H9 (cell line): Measurements from ENCODE around the gene LAMA3. TPM values are rescaled to one million over a fixed set of nuclear protein-coding genes. Genes with fewer than 3 reads are reported as not detected.

Source experiments
- DNase-seq: peaks from one replicate; pipeline ENCODE4 v3.0.0-alpha.2; 2017
- H2AFZ ChIP-seq: one replicate; pipeline ENCODE4 v1.6.1; 2013; ENCODE audit warnings: mild to moderate bottlenecking, low read length, control low read depth, moderate library complexity
- H2AK5ac ChIP-seq: 2 replicates; pipeline ENCODE4 v1.6.1; 2013; ENCODE audit warnings: low read length, control low read depth, mixed read lengths; ENCODE audit not compliant: insufficient read length
- H2BK120ac ChIP-seq: one replicate; pipeline ENCODE4 v1.6.1; 2013; ENCODE audit warnings: low read depth, mild to moderate bottlenecking, low read length, control low read depth, inconsistent platforms; ENCODE audit not compliant: poor library complexity, severe bottlenecking
- H2BK12ac ChIP-seq: 2 replicates; pipeline ENCODE4 v1.6.1; 2013; ENCODE audit warnings: low read length, control low read depth, mixed read lengths, low read depth; ENCODE audit not compliant: insufficient read length
- H2BK15ac ChIP-seq: 2 replicates; pipeline ENCODE4 v1.6.1; 2013; ENCODE audit warnings: low read depth, low read length, control low read depth
- H2BK20ac ChIP-seq: one replicate; pipeline ENCODE4 v1.6.1; 2013; ENCODE audit warnings: low read depth, mild to moderate bottlenecking, low read length, control low read depth, inconsistent platforms; ENCODE audit not compliant: poor library complexity, severe bottlenecking
- H2BK5ac ChIP-seq: 2 replicates; pipeline ENCODE4 v1.6.1; 2013; ENCODE audit warnings: low read length, control low read depth, mixed read lengths; ENCODE audit not compliant: insufficient read length
- H3K14ac ChIP-seq: 2 replicates; pipeline ENCODE4 v1.6.1; 2013; ENCODE audit warnings: low read length, control low read depth; ENCODE audit not compliant: insufficient read depth
- H3K18ac ChIP-seq: 2 replicates; pipeline ENCODE4 v1.6.1; 2013; ENCODE audit warnings: low read depth, mild to moderate bottlenecking, mixed read lengths, low read length, control low read depth; ENCODE audit not compliant: insufficient read length
- H3K23ac ChIP-seq: 2 replicates; pipeline ENCODE4 v1.6.1; 2013; ENCODE audit warnings: low read length, control low read depth, mixed read lengths, low read depth; ENCODE audit not compliant: insufficient read length
- H3K23me2 ChIP-seq: 2 replicates; pipeline ENCODE4 v1.6.1; 2013; ENCODE audit warnings: low read depth, mild to moderate bottlenecking, mixed read lengths, low read length, control low read depth; ENCODE audit not compliant: insufficient read length, poor library complexity, severe bottlenecking
- H3K27ac ChIP-seq: 2 replicates; pipeline ENCODE4 v1.5.1; 2013; ENCODE audit warnings: low read length, control low read depth, mixed read lengths, low read depth; ENCODE audit not compliant: insufficient read length
- H3K27me3 ChIP-seq: 2 replicates; pipeline ENCODE4 v1.6.1; 2013; ENCODE audit warnings: low read length, control low read depth, inconsistent platforms; ENCODE audit not compliant: insufficient read depth
- H3K4ac ChIP-seq: 2 replicates; pipeline ENCODE4 v1.6.1; 2013; ENCODE audit warnings: low read depth, mild to moderate bottlenecking, control low read depth, inconsistent platforms, low read length, moderate library complexity
- H3K4me1 ChIP-seq: 2 replicates; pipeline ENCODE4 v1.6.1; 2013; ENCODE audit warnings: low read length, control low read depth, inconsistent platforms; ENCODE audit not compliant: insufficient read depth
- H3K4me2 ChIP-seq: 2 replicates; pipeline ENCODE4 v1.6.1; 2013; ENCODE audit warnings: low read length, control low read depth, mixed read lengths; ENCODE audit not compliant: insufficient read length, insufficient read depth
- H3K56ac ChIP-seq: 2 replicates; pipeline ENCODE4 v1.6.1; 2013; ENCODE audit warnings: low read depth, mild to moderate bottlenecking, mixed read lengths, low read length, control low read depth; ENCODE audit not compliant: insufficient read length
- H3K79me1 ChIP-seq: 2 replicates; pipeline ENCODE4 v1.6.1; 2013; ENCODE audit warnings: low read depth, mild to moderate bottlenecking, moderate library complexity, low read length, control low read depth, inconsistent platforms; ENCODE audit not compliant: insufficient read depth, poor library complexity, severe bottlenecking
- H3K79me2 ChIP-seq: 2 replicates; pipeline ENCODE4 v1.6.1; 2013; ENCODE audit warnings: low read length, control low read depth, inconsistent platforms; ENCODE audit not compliant: insufficient read depth
- H3K9ac ChIP-seq: 2 replicates; pipeline ENCODE4 v1.6.1; 2013; ENCODE audit warnings: low read length, control low read depth, mixed read lengths; ENCODE audit not compliant: insufficient read length; ENCODE audit errors: extremely low read depth
- H3K9me3 ChIP-seq: one replicate; pipeline ENCODE4 v1.6.1; 2013; ENCODE audit warnings: low read depth, low read length, inconsistent platforms; ENCODE audit not compliant: control insufficient read depth
- H3T11ph ChIP-seq: one replicate; pipeline ENCODE4 v1.6.1; 2013; ENCODE audit warnings: mild to moderate bottlenecking, low read length, control low read depth, inconsistent platforms
- H4K20me1 ChIP-seq: one replicate; pipeline ENCODE4 v1.6.1; 2013; ENCODE audit not compliant: control insufficient read depth, insufficient read length, insufficient read depth
- H4K5ac ChIP-seq: 2 replicates; pipeline ENCODE4 v1.6.1; 2013; ENCODE audit warnings: low read depth, mild to moderate bottlenecking, mixed read lengths, low read length, control low read depth; ENCODE audit not compliant: insufficient read length
- H4K8ac ChIP-seq: replicated peaks from 2 replicates; pipeline ENCODE4 v1.6.1; 2013; ENCODE audit warnings: low read length, control low read depth, mixed read lengths, low read depth; ENCODE audit not compliant: insufficient read length
- H4K91ac ChIP-seq: 2 replicates; pipeline ENCODE4 v1.6.1; 2013; ENCODE audit warnings: low read depth, mild to moderate bottlenecking, moderate library complexity, mixed read lengths, low read length, control low read depth; ENCODE audit not compliant: insufficient read length
- H3K27ac Mint-ChIP-seq, 3 experiments: 2 replicates in 2 of 3; 3 replicates in 1 of 3; pipeline ENCODE4 v1.8.0; 2020 to 2021; ENCODE audit warnings: mixed read lengths in 3 of 3, mild to moderate bottlenecking in 1 of 3, moderate library complexity in 1 of 3
- H3K27me3 Mint-ChIP-seq: 2 replicates; pipeline ENCODE4 v1.8.0; 2021; ENCODE audit warnings: low read depth, mild to moderate bottlenecking, moderate library complexity, mixed read lengths
- H3K36me3 Mint-ChIP-seq, 3 experiments: 2 replicates in 2 of 3; 3 replicates in 1 of 3; pipeline ENCODE4 v1.8.0; 2020 to 2021; ENCODE audit warnings: low read depth in 3 of 3, mixed read lengths in 3 of 3; ENCODE audit not compliant: insufficient read depth in 1 of 3
- H3K4me1 Mint-ChIP-seq, 2 experiments: 2 replicates each; pipeline ENCODE4 v1.8.0; 2020; ENCODE audit warnings: mixed read lengths in 2 of 2
- H3K4me3 Mint-ChIP-seq, 2 experiments: 2 replicates in 1 of 2; 3 replicates in 1 of 2; pipeline ENCODE4 v1.8.0; 2020 to 2021; ENCODE audit warnings: mild to moderate bottlenecking in 2 of 2, mixed read lengths in 2 of 2, moderate library complexity in 1 of 2
- H3K9me3 Mint-ChIP-seq, 2 experiments: 2 replicates in 1 of 2; 3 replicates in 1 of 2; pipeline ENCODE4 v1.8.0; 2020; ENCODE audit warnings: mild to moderate bottlenecking in 2 of 2, mixed read lengths in 2 of 2, moderate library complexity in 1 of 2
- CTCF ChIP-seq: fragments of 200-600 bp; sonication (generic); conservative IDR thresholded peaks from 3 replicates; pipeline ENCODE4 v1.8.0; 2021; ENCODE audit warnings: antibody characterized with exemption, mild to moderate bottlenecking
- WGBS: extraction: QIAGEN DNeasy Blood & Tissue Kit; methylation state at CpG from one replicate; pipeline ENCODE4 v1.1.7; 2013; ENCODE audit warnings: missing lambda C conversion rate, low lambda C conversion rate, mixed read lengths; ENCODE audit not compliant: insufficient read length; ENCODE audit errors: extremely low coverage; 5-methylcytosine and 5-hydroxymethylcytosine counted together
- total RNA-seq: library from RNA; stranded (reverse); gene quantifications from 2 replicates; pipeline ENCODE4 v1.2.1, GENCODE V29; 2021

Gene LAMA3
- total RNA-seq, 1 experiment from 2014 or later, result 0.33 TPM

GRCh38 chr18:23888881-23889280, 199.6 kb downstream of the LAMA3 start:
- H2AK5ac ChIP-seq, result no peak overlapping the region
- Mint-ChIP-seq H3K27ac (no peak overlapping the region), H3K4me3 (no peak overlapping the region), H3K27me3 (no peaks in the 10 kb centered on the region), H3K36me3 (no peaks in the 10 kb centered on the region), H3K4me1 (peaks cover 10 to 15% of the 10 kb centered on the region in 2 experiments), H3K9me3 (no peaks in the 10 kb centered on the region)
- no peaks in the 10 kb centered on the region for H3K79me2 ChIP-seq
- H2BK5ac ChIP-seq, result no peak overlapping the region
- no peak for TF ChIP-seq CTCF
- H3K9ac ChIP-seq, result no peak overlapping the region
- H3K4ac ChIP-seq, result no peak overlapping the region
- H4K5ac ChIP-seq, result no peak overlapping the region
- no peak overlapping the region for H3K56ac ChIP-seq
- H2BK120ac ChIP-seq, result no peak overlapping the region
- H3K4me2 ChIP-seq, result no peak overlapping the region
- H3K79me1 ChIP-seq, result no peaks in the 10 kb centered on the region
- H2BK12ac ChIP-seq, result no peak overlapping the region
- H4K20me1 ChIP-seq, result no peaks in the 10 kb centered on the region
- no peak overlapping the region for H4K8ac ChIP-seq
- no peak overlapping the region for H2AFZ ChIP-seq
- H4K91ac ChIP-seq, result no peak overlapping the region
- no peak overlapping the region for H3K14ac ChIP-seq
- no peak for DNase-seq
- H3K23me2 ChIP-seq, result no peaks in the 10 kb centered on the region
- no peak overlapping the region for H3T11ph ChIP-seq
- no peak overlapping the region for H2BK20ac ChIP-seq
- no peaks in the 10 kb centered on the region for H3K4me1 ChIP-seq
- no peaks in the 10 kb centered on the region for H3K27me3 ChIP-seq
- no peak overlapping the region for H3K18ac ChIP-seq
- WGBS, result no CpG with 5 or more reads among the region's 1 CpG
- no peak overlapping the region for H2BK15ac ChIP-seq
- no peak overlapping the region for H3K27ac ChIP-seq
- H3K9me3 ChIP-seq, result no peaks in the 10 kb centered on the region
- no peak overlapping the region for H3K23ac ChIP-seq
